K562 (cell line): Measurements from ENCODE around the gene PRPSAP1. TPM values are rescaled to one million over a fixed set of nuclear protein-coding genes. Genes with fewer than 3 reads are reported as not detected.
A peak's percentile ranks its signal among the peaks of the same experiment; 100 is the strongest.

ENCODE experiments used
- ARID1B ChIP-seq: fragments of 450-650 bp; IDR thresholded peaks from 2 replicates; pipeline ENCODE4 v1.6.1; 2016; ENCODE audit warnings: antibody characterized with exemption, mild to moderate bottlenecking, inconsistent platforms
- BCL6 ChIP-seq: fragments of 250-450 bp; sonication (Bioruptor Pico); IDR thresholded peaks from 2 replicates; pipeline ENCODE4 v1.4.0; 2020
- CUX1 ChIP-seq: fragments of 200-800 bp; sonication (Bioruptor generic); IDR thresholded peaks from 2 replicates; pipeline ENCODE4 v1.6.1; 2016; ENCODE audit warnings: missing genetic modification characterization, missing compliant biosample characterization
- GABPB2 ChIP-seq: fragments of 250-450 bp; sonication (Bioruptor Pico); conservative IDR thresholded peaks from 2 replicates; pipeline ENCODE4 v1.5.1; 2021; ENCODE audit warnings: mild to moderate bottlenecking
- KHSRP ChIP-seq: fragments of 450-650 bp; IDR thresholded peaks from 2 replicates; pipeline ENCODE4 v1.6.1; 2017
- MAFK ChIP-seq: IDR thresholded peaks from 2 replicates; pipeline ENCODE4 v1.6.1; 2011; ENCODE audit warnings: low read length, improper control_type of control experiment
- NFIC ChIP-seq: fragments of 450-650 bp; IDR thresholded peaks from 2 replicates; pipeline ENCODE4 v1.6.1; 2017; ENCODE audit warnings: mild to moderate bottlenecking, inconsistent platforms
- NR0B1 ChIP-seq: fragments of 450-650 bp; IDR thresholded peaks from one replicate; pipeline ENCODE4 v1.6.1; 2018; ENCODE audit warnings: mild to moderate bottlenecking, moderate library complexity; ENCODE audit not compliant: partially characterized antibody
- PHF21A ChIP-seq: fragments of 450-650 bp; IDR thresholded peaks from 2 replicates; pipeline ENCODE4 v1.6.1; 2017; ENCODE audit warnings: low read depth, borderline replicate concordance
- PYGO2 ChIP-seq: fragments of 450-650 bp; IDR thresholded peaks from 2 replicates; pipeline ENCODE4 v1.6.1; 2016; ENCODE audit warnings: mild to moderate bottlenecking, missing genetic modification characterization, moderate library complexity, missing compliant biosample characterization
- SRF ChIP-seq, 2 experiments: fragments of 250-450, 450-650 bp in 1 of 2; sonication (Bioruptor Pico) in 1 of 2; sonication (generic) in 1 of 2; formaldehyde crosslinking; IDR thresholded peaks; 2 replicates each; pipeline versions ENCODE4 v1.5.0 to v1.5.1; 2020 to 2022; ENCODE audit warnings: mild to moderate bottlenecking in 1 of 2, missing genetic modification reagents in 1 of 2
- USF2 ChIP-seq: sonication (generic); formaldehyde crosslinking; IDR thresholded peaks from 2 replicates; pipeline ENCODE4 v1.5.0; 2020; ENCODE audit warnings: missing genetic modification reagents
- XRCC4 ChIP-seq: IDR thresholded peaks from one replicate; pipeline ENCODE4 v1.6.1; 2011; ENCODE audit not compliant: insufficient read depth, insufficient read length; ENCODE audit errors: extremely low read depth
- ZNF232 ChIP-seq: sonication (generic); formaldehyde crosslinking; IDR thresholded peaks from 2 replicates; pipeline ENCODE4 v1.8.0; 2022; ENCODE audit warnings: mild to moderate bottlenecking, missing genetic modification reagents
- ZNF263 ChIP-seq: sonication (generic); formaldehyde crosslinking; IDR thresholded peaks from 2 replicates; pipeline ENCODE4 v1.8.0; 2022; ENCODE audit warnings: mild to moderate bottlenecking, missing genetic modification reagents, borderline replicate concordance
- ZNF316 ChIP-seq: fragments of 450-650 bp; IDR thresholded peaks from 2 replicates; pipeline ENCODE4 v1.6.1; 2016
- polyA plus RNA-seq, 8 experiments: library from polyadenylated mRNA; depleted of rRNA in 4 of 8; stranded (reverse) in 5 of 8; unstranded in 3 of 8; fragments of >200 nt; fragmentation: Nextera tagmentation in 2 of 8; fragmentation: Illumina TruSeq in 1 of 8; extraction: Ambion mirVana in 2 of 8; extraction: Trizol in 1 of 8; gene quantifications; 2 replicates each; pipeline versions ENCODE4 v1.2.1 to v1.2.3, GENCODE V29; 2011 to 2014; ENCODE audit warnings: inconsistent platforms in 1 of 8, missing spikeins in 1 of 8
- total RNA-seq, 7 experiments: library from RNA; depleted of rRNA in 6 of 7; stranded (reverse); fragments of >200 nt in 6 of 7; fragmentation: Illumina TruSeq in 2 of 7; extraction: Trizol in 2 of 7; gene quantifications; 2 replicates each; pipeline versions ENCODE4 v1.2.1 to v1.2.3, GENCODE V29; 2011 to 2021; ENCODE audit warnings: low replicate concordance in 1 of 7
- TF ChIP-seq, protein P1 (sequence below): fragments of 450-650 bp; formaldehyde crosslinking; IDR thresholded peaks from 2 replicates; pipeline ENCODE4 v1.4.0; 2020; ENCODE audit warnings: mild to moderate bottlenecking, mixed read lengths
- TF ChIP-seq, protein P2 (sequence below): sonication (generic); formaldehyde crosslinking; IDR thresholded peaks from 2 replicates; pipeline ENCODE4 v1.8.1; 2023; ENCODE audit warnings: mild to moderate bottlenecking, missing genetic modification reagents, moderate library complexity

PRPSAP1 gene
- total and polyA plus RNA-seq, 9 of the 15 experiments (the other 6 are each of a cell fraction or from before 2014, with no cell fraction given): 21.9 to 77.1 (median 40.8) TPM

DNA sequence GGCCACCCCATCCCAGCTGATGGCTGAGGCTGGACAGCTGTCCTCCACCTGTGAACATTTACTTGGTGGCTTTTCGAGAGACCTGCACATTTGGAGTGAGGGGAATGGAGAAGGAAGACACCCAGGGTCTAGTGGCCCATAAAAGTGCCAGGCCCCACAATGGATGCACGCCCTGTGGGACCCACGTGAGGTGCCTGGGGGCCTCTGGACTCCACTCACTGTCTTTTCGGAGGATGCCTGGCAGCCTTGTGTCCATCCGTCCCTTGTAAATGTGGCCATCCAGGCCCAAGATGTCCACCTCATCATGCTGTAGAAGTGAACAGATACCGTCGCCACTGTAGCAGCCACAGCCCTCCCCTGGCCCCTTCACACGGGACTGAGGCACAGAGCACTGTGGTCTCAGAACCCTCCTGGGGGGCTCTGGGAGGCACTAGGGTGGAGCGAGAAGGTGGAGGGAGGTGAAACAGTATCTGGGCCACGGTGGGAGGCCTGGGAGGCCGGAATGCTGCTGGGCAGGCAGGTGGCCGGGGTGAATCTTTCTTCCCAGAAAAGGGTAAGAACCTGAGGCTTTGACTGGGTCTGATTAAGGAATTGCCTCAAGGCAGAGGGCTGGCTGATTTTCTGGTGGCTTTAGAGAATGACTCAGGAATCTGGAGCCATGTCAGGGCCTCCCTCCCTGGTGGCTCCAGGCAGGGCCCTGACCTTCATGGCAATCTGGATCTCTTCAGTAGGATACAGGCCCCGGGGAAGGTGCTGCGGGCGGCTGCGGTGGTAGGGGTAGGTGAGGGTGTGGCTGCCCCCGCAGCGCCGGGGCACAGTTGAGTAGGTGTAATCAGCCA lies 77.0 kb downstream of the PRPSAP1 start (continued):
- TF ChIP-seq USF2: no peak
- no peak for TF ChIP-seq GABPB2 (CRISPR knock-in tag)
- no peak for TF ChIP-seq PYGO2 (tag)
- TF ChIP-seq CUX1 (CRISPR knock-in tag): no peak
- TF ChIP-seq ZNF232 (CRISPR knock-in tag): no peak
- TF ChIP-seq, protein P1, sequence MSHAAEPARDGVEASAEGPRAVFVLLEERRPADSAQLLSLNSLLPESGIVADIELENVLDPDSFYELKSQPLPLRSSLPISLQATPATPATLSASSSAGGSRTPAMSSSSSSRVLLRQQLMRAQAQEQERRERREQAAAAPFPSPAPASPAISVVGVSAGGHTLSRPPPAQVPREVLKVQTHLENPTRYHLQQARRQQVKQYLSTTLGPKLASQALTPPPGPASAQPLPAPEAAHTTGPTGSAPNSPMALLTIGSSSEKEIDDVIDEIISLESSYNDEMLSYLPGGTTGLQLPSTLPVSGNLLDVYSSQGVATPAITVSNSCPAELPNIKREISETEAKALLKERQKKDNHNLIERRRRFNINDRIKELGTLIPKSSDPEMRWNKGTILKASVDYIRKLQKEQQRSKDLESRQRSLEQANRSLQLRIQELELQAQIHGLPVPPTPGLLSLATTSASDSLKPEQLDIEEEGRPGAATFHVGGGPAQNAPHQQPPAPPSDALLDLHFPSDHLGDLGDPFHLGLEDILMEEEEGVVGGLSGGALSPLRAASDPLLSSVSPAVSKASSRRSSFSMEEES (CRISPR knock-in tag): no peak
- TF ChIP-seq PHF21A: no peak
- TF ChIP-seq MAFK: peak; percentile 20; the same call in 1 of the 2 replicates
- no peak for TF ChIP-seq ZNF263 (CRISPR knock-in tag)
- no peak for TF ChIP-seq XRCC4
- 0 out of 2 replicates have a peak, but pooled peaks have one; percentile 19 for TF ChIP-seq ZNF316
- TF ChIP-seq SRF (CRISPR knock-in tag; IDR thresholded peaks at IDR 0.05): peak in 1 of 2 experiments; percentile 24; a peak in 1 of 4 replicates
- no peak for TF ChIP-seq NR0B1
- TF ChIP-seq NFIC: no peak
- TF ChIP-seq KHSRP: no peak
- no peak for TF ChIP-seq BCL6 (CRISPR knock-in tag)
- TF ChIP-seq, protein P2, sequence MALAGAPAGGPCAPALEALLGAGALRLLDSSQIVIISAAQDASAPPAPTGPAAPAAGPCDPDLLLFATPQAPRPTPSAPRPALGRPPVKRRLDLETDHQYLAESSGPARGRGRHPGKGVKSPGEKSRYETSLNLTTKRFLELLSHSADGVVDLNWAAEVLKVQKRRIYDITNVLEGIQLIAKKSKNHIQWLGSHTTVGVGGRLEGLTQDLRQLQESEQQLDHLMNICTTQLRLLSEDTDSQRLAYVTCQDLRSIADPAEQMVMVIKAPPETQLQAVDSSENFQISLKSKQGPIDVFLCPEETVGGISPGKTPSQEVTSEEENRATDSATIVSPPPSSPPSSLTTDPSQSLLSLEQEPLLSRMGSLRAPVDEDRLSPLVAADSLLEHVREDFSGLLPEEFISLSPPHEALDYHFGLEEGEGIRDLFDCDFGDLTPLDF (CRISPR knock-in tag): no peak
- no peak for TF ChIP-seq ARID1B
